ENCODE data around the gene UBE2M.

GRCh38 chr19:58521651-58522050 lies 36.8 kb downstream of the UBE2M start:
- no peak for TF ChIP-seq EZH2 (IDR thresholded peaks at IDR 0.05; ENCODE audit: borderline replicate concordance)
- TF ChIP-seq, protein P1, sequence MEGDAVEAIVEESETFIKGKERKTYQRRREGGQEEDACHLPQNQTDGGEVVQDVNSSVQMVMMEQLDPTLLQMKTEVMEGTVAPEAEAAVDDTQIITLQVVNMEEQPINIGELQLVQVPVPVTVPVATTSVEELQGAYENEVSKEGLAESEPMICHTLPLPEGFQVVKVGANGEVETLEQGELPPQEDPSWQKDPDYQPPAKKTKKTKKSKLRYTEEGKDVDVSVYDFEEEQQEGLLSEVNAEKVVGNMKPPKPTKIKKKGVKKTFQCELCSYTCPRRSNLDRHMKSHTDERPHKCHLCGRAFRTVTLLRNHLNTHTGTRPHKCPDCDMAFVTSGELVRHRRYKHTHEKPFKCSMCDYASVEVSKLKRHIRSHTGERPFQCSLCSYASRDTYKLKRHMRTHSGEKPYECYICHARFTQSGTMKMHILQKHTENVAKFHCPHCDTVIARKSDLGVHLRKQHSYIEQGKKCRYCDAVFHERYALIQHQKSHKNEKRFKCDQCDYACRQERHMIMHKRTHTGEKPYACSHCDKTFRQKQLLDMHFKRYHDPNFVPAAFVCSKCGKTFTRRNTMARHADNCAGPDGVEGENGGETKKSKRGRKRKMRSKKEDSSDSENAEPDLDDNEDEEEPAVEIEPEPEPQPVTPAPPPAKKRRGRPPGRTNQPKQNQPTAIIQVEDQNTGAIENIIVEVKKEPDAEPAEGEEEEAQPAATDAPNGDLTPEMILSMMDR (IDR thresholded peaks at IDR 0.05; ENCODE audit: poor library complexity): no peak
- TF ChIP-seq EZH2phosphoT487 (IDR thresholded peaks at IDR 0.05; ENCODE audit: low read depth, severe bottlenecking, unreplicated experiment): no peak

All from hepatocyte (in vitro differentiated cells).